HS-5 (cell line): Measurements from ENCODE around the gene ITFG1.
"Not testable (repeated sequence)": the region's sequence is repeated elsewhere in the genome, so short reads cannot be mapped to it uniquely, and the experiment has no call there.

Experiments
- DNase-seq: peaks from one replicate; pipeline ENCODE4 v3.0.0-alpha.2; 2012; ENCODE audit warnings: low read depth

The ITFG1 gene

DNA sequence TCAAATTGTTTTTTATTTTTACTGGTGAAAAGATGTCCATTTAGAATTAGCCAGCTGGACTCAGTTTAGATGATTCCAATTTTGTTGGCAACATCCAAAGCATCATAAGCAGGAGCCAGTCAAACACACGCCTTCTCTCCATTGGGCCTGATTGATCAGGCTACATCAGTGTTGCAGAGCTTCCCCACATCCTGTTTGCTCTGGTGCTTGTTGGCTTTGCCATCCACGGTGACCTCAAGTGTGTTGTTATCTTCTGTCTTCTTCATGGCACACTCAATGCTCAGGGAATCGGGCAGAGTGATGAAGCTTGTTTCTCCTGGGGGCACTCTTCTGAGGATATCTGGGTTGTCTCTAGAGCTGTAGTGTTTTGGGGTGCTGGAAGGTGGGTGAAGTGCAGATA is 310.8 kb downstream of the ITFG1 start:
- no peak for DNase-seq

DNA sequence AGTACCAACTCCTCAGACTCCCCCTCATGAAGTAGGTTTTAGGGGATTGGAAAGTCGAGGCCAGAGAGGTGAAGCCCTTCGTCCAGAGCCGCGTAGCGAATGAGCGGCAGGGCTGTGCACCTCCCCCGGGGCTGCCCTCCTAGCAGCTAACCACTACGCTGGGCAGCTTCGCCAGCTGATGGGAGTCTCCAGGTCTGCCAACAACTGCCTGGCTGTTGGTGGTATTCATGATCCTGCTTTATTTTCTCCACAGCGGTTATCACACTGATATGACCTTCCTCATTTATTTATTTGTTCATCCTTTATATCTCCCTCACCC is 316.3 kb downstream of the ITFG1 start:
- DNase-seq, result no peak

DNA sequence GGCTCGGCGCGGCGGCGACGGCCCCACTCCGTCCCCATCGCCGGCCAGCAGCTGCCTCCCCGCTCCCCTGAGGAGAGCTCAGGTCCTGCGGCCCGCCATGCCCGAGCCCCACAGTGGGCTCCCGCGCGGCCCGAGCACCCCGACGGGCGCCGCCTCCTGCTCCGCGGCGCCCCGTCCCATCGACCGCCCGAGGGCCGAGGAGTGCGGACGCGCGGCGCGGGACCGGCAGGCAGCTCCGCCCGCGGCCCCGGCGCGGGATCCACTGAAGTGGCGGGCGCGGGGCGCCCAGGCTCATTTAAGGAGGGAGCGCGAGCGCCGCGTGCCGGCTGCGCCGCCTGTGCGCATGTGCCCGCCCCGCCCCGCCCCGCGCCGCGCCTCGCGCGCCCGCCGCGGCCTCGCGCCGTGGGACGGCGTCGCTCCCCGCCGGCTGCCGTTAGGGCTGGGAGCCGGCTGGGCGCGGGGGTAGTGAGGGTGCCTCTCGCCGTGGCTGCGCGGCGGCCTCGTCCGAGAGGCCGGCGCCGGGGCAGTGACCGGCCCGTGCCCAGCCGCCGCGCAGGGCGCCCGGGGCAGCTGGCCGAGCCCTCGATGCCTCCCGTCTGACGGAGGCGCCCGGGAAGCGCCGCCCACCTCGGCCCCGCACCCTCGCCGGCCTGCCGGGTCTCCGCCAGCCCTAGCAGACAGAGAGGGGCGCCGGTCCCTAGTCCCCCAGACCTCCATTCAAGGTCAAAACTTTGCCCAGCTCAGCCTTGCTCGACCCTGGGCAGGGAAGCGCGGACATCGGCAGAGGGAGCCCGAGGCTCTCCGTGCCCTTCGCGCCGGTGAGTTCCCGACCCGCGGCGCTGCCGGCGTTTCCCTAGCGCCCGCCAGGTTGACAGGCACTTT is 316.9 kb downstream of the ITFG1 start, which contains the start of gene NETO2:
NETO2 (minus strand) TSS at position 269 of the 882 bp plus-strand sequence. CDS start 333 bp downstream, outside the sequence.
- DNase-seq, result no peak

DNA sequence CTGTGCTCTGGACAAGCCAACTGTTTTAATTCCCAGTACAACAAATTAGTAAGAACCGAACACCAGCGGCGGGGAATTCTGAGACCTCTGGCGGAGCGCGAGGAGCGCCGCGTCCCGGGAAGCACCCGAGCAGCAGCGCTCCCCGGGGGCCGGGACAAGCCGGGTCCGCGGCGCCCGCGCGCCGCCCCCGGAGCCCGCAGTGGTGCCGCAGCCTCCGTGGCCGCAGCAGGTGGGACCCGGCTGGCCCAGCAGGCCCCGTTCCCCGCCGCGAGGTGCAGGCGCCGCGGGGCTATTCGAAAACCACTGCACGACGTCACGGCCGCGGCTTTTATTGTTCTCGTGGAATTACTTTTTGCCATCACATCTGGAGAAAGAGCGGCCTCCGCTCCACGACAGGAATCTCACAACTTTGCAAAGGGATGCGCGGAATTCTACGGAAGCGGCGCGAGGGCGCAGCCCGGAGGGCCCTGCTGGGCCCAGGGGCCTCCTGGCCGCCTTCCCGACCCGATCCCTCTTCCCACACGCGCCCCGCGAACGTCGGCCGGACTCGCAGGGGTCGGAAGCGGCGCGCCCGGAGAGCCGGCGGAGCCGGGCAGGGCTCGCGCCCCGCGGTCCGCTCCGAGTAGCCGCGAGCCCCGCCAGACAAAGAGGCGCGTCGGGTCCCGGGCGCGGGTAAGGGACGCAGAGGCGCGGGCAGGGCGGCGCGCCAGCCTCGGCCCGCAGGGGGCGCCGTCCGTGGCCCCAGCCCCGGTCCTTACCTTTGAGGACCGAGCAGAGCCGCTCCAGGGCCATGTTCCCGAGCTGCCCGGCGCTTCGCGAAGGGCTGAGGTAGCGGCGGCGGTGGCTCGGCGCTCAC is 317.8 kb downstream of the ITFG1 start:
- no peak for DNase-seq

GRCh38 chr16:47142486-47142820 is 318.4 kb downstream of the ITFG1 start:
- no peak for DNase-seq

- no peak for DNase-seq
These were observed 318.9 kb downstream of the ITFG1 start for GRCh38 chr16:47141773-47142485.

GRCh38 chr16:47140686-47141085 is 320.2 kb downstream of the ITFG1 start:
- no peak for DNase-seq

GRCh38 chr16:47139561-47140185 is 321.2 kb downstream of the ITFG1 start:
- DNase-seq, result no peak

GRCh38 chr16:47137925-47138324 is 322.9 kb downstream of the ITFG1 start:
- DNase-seq, result not testable (repeated sequence)

GRCh38 chr16:47136099-47136842 is 324.6 kb downstream of the ITFG1 start:
- no peak for DNase-seq

DNA sequence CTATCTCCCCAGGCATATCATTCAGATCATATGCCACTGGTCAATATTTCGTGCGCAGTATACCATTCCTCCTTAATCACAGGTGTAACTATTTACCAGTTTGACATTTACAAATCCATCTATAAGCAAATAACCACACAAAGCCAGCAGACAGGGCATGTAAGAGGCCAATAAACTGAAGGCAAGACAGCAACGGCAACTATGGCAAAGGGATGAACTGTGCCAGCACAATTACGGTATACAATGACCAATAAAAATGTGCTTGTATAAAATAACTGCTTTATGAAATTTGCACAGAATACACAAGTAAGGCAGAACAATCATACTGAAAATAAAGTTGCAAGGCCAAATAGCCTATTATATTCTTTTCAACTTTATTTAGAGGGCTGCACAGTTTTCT is 326.3 kb downstream of the ITFG1 start:
- DNase-seq, result no peak

DNA sequence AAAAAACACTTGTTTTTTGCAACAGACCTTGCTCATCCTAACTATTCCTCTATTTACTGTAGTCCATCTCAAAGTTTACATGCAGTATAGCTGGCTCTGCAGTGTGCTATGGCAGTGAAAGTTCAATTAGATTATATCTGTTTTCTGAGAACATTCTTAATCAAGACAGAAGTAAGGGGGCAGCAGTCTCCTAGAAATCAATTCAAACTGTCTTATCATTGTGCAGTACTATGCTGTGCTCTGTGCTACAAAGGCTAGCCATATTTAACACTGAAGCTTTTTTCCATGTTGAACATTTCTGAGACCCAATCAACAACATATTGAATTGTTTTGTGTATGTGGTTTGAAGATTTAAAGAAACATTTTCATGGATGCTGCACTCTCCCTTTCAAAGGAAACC is 328.6 kb downstream of the ITFG1 start:
- DNase-seq, result no peak

DNA sequence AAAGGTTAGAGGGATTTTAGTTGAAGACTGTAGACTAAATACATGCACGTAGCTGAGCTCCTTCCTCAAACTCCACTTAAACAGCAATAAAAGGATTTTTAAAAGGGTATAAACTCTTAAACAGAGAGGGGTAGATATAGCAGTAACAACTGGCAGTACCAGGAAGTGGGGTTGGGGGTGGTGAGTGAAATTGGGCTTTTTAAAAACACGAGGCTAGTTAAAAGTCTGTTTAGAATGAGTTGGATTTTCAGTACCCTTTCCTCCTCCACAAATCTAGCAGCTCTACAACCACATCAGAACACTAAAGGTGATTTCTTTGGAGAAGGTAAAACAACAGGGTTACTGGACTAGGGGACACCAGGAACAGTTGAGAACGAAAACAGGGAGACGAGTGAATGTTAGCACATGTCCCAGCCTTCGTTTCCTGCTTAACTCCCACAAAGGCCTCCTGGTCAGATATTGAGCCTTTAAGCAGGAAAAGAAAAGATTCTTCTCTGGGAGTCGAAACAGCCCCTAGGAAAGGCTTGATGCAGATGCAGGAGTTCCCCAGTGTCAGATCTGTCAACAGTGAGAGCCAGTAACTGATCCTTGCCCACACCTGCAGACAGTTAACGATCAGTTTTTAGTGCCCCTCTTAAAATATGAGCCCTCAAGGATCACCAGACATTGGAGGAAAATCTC is 331.0 kb downstream of the ITFG1 start:
- DNase-seq, result no peak

DNA sequence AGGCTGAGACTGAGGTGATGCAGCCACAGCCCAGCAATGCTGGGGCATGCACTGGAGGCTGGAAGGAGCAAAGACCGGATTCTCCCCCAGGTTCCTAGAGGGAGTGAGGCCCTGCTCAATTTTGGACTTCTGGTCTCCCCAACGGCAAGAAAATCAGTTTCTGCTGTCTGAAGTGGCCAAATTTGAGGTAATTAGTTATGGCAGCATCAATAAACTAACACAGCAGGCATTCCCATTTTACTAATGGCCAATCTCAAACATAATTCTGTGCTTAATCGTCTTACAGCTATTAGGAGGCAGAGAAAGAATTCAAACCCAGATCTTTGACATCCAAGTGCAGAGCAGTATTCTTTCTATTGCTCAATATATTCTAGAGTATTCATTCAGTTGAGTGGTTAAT is 333.3 kb downstream of the ITFG1 start:
- DNase-seq, result no peak

DNA sequence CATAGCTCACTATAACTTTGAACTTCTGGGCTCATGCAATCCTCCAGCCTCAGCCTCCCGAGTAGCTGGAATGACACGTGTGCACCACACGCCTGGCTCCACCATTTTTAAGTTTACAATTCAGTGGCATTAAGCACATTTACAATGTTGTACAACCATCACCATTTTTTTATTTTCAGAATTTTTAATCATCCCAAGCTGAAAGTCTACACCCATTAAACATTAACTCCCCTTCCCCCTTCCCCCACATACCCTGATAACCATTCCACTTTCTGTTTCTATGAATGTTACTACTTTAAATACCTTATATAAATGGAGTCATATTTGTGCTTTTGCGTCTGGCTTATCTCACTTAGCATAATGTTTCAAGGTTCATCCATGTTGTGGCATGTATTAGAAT is 335.1 kb downstream of the ITFG1 start:
- no peak for DNase-seq

GRCh38 chr16:47113130-47113529 is 347.7 kb downstream of the ITFG1 start:
- DNase-seq, result no peak

DNA sequence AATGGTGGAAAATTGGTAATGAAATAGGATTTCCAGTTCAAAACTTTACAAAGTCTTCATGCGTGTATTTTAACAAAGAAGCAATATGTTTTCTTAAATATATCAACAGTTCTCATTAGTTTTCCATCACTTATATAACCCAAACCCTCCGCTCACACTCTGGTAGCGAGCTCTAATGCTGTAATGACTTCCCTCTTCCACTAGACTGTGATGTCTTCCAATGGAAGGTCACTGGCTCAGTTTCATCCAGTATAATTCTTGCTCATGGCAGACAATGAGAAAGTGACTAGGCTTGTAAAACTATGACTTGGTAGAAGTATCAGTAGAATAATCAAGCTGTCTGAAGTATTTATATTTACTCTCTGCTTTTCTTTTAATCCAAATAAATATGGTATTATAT is 349.9 kb downstream of the ITFG1 start:
- DNase-seq, result no peak

DNA sequence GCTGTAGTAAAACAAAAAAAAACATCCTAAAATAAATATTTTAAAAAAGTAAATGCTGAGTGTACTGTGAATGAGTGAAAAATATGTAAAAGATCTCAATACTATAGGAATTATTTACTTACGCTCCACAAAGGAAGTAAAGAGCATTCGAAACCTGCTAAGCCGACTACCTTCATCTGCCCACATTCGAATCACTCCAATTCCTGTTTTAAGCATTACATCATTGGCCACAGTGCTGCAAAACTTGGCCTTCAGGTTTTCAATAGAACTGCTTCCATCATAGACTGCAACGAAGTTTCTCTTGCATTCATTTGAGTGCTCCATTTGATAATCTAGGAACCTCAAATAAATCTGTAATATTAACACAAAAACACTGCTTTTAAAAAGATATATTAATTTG is 351.5 kb downstream of the ITFG1 start:
- no peak for DNase-seq
